Uterus (tissue), 4 donors: Measurements from ENCODE around the gene IFNW1. TPM values are rescaled to one million over a fixed set of nuclear protein-coding genes. Genes with fewer than 3 reads are reported as not detected.

Experiments used
- DNase-seq, 2 donors: peaks; one replicate each; pipeline ENCODE4 v3.0.0-alpha.2; 2019 to 2020
- H3K27ac ChIP-seq, 2 donors: fragments of 200-600 bp; sonication (generic); 1 replicate in 1 of 2; 2 replicates in 1 of 2; pipeline ENCODE4 v1.5.1; 2016 to 2018
- H3K27me3 ChIP-seq, 2 donors: fragments of 200-600 bp; sonication (generic); one replicate each; pipeline ENCODE4 v1.5.1; 2018 to 2019; ENCODE audit warnings: control low read depth in 1 of 2
- H3K36me3 ChIP-seq, 2 donors: fragments of 200-600 bp; sonication (generic); one replicate each; pipeline ENCODE4 v1.5.1; 2019; ENCODE audit warnings: control low read depth in 1 of 2
- H3K4me1 ChIP-seq, 2 donors: fragments of 200-600 bp; sonication (generic); one replicate each; pipeline ENCODE4 v1.5.1; 2018 to 2019; ENCODE audit warnings: control low read depth in 1 of 2
- H3K4me3 ChIP-seq, 2 donors: fragments of 200-600 bp; sonication (generic); 1 replicate in 1 of 2; 2 replicates in 1 of 2; pipeline ENCODE4 v1.5.1; 2018 to 2019; ENCODE audit warnings: mild to moderate bottlenecking in 1 of 2
- H3K9me3 ChIP-seq, 2 donors: fragments of 200-600 bp; sonication (generic); one replicate each; pipeline ENCODE4 v1.5.1; 2019; ENCODE audit warnings: control low read depth in 1 of 2
- CTCF ChIP-seq, 4 experiments: fragments of 200-600 bp in 2 of 4; fragments of 450-650 bp in 2 of 4; sonication (generic) in 2 of 4; IDR thresholded peaks; one replicate each; pipeline ENCODE4 v1.5.1; 2016 to 2019; ENCODE audit warnings: antibody characterized with exemption in 4 of 4, mild to moderate bottlenecking in 2 of 4, moderate library complexity in 1 of 4
- POLR2A ChIP-seq, 2 donors: fragments of 450-650 bp; IDR thresholded peaks; one replicate each; pipeline ENCODE4 v1.6.1; 2016; ENCODE audit warnings: antibody characterized with exemption in 2 of 2, mild to moderate bottlenecking in 1 of 2, moderate library complexity in 1 of 2
- intact Hi-C: fragments of 100-400 bp; cut with DNase I; formaldehyde crosslinking; loops from one replicate; pipeline ENCODE4 v1.15.1; 2023; ENCODE audit warnings: low total_unique reads
- small RNA-seq: library from RNA; depleted of rRNA; stranded (forward); fragments of <200 nt; gene quantifications from one replicate; pipeline ENCODE3, GENCODE V24; 2016
- total RNA-seq, 4 donors: library from RNA; depleted of rRNA in 3 of 4; stranded (reverse); fragments of >200 nt in 3 of 4; gene quantifications; one replicate each; pipeline versions ENCODE4 v1.1.0 to v1.2.4, GENCODE V29; 2014 to 2023
- donor health status: DM: yes; HTN: yes; CAD: no.

Gene IFNW1
- total RNA-seq, 4 donors from 2014 or later: not detected

- Histone ChIP-seq H3K4me1 (peaks cover 0 to 3% of the 10 kb centered on the region in 2 donors), H3K4me3 (no peak overlapping the region), H3K27me3 (no peaks in the 10 kb centered on the region), H3K27ac (no peak overlapping the region), H3K36me3 (peaks cover 0 to 2% of the 10 kb centered on the region in 2 donors), H3K9me3 (no peaks in the 10 kb centered on the region)
- no peak for TF ChIP-seq POLR2A (IDR thresholded peaks at IDR 0.05)
- TF ChIP-seq CTCF (IDR thresholded peaks at IDR 0.05): no peak
- intact Hi-C loops: no loop called here
- no peak for DNase-seq
Observed at GRCh38 chr9:21097817-21098216, 43.8 kb downstream of the IFNW1 start.

- Histone ChIP-seq H3K27me3 (no peaks in the 10 kb centered on the region), H3K4me3 (peak overlapping the region in 1 of 2 donors; percentile 12), H3K36me3 (peaks cover 0 to 2% of the 10 kb centered on the region in 2 donors), H3K27ac (peak overlapping the region; percentile 71 to 74), H3K4me1 (peaks cover 0 to 3% of the 10 kb centered on the region in 2 donors), H3K9me3 (no peaks in the 10 kb centered on the region)
- TF ChIP-seq POLR2A (IDR thresholded peaks at IDR 0.05): no peak
- TF ChIP-seq CTCF (IDR thresholded peaks at IDR 0.05): no peak
- intact Hi-C loops: no loop called here
- no peak for DNase-seq
Observed at GRCh38 chr9:21096901-21097255, 44.8 kb downstream of the IFNW1 start.

GRCh38 chr9:21096172-21096900 lies 45.3 kb downstream of the IFNW1 start:
- Histone ChIP-seq H3K36me3 (peaks cover 0 to 2% of the 10 kb centered on the region in 2 donors), H3K27me3 (no peaks in the 10 kb centered on the region), H3K4me1 (peaks cover 0 to 3% of the 10 kb centered on the region in 2 donors), H3K27ac (peak overlapping the region; percentile 71 to 74), H3K9me3 (no peaks in the 10 kb centered on the region), H3K4me3 (peak overlapping the region; percentile 12 to 14)
- intact Hi-C loops: no loop called here
- no peak for TF ChIP-seq POLR2A (IDR thresholded peaks at IDR 0.05)
- no peak for TF ChIP-seq CTCF (IDR thresholded peaks at IDR 0.05)
- DNase-seq: no peak

GRCh38 chr9:21095561-21095960 lies 46.1 kb downstream of the IFNW1 start:
- peaks cover 0 to 2% of the 10 kb centered on the region in 2 donors for H3K36me3 ChIP-seq
- H3K4me1 ChIP-seq: peaks cover 0 to 3% of the 10 kb centered on the region in 2 donors
- TF ChIP-seq CTCF (IDR thresholded peaks at IDR 0.05) (no peak), POLR2A (IDR thresholded peaks at IDR 0.05) (no peak)
- intact Hi-C loops: no loop called here
- no peaks in the 10 kb centered on the region for H3K27me3 ChIP-seq
- H3K4me3 ChIP-seq: no peak overlapping the region
- no peaks in the 10 kb centered on the region for H3K9me3 ChIP-seq
- no peak for DNase-seq
- H3K27ac ChIP-seq: peak overlapping the region; percentile 71 to 74

Small RNA genes within 50 kb of the gene (small RNA-seq; reads per million reads assigned to genes)
- gene IFNWP4 (not detected), gene RF00019 (not detected)

Other genes with a start within 250 kb of the IFNW1 start
- gene HACD4, start 110.2 kb downstream of the IFNW1 start, total RNA-seq: 1 to 10 TPM in 2 of 4 donors, under 1 TPM in 2; under 0.01 to 8.7 (median 2.4) TPM
- not detected for gene IFNB1, start 63.9 kb downstream of the IFNW1 start, total RNA-seq
- gene IFNA21, start 24.8 kb upstream of the IFNW1 start, total RNA-seq: not detected
- gene IFNA4, start 45.8 kb upstream of the IFNW1 start, total RNA-seq: not detected
- not detected for gene IFNA7, start 60.4 kb upstream of the IFNW1 start, total RNA-seq
- gene IFNA10, start 65.3 kb upstream of the IFNW1 start, total RNA-seq: not detected
- not detected for gene IFNA16, start 75.5 kb upstream of the IFNW1 start, total RNA-seq
- not detected for gene IFNA17, start 86.4 kb upstream of the IFNW1 start, total RNA-seq
- not detected for gene IFNA14, start 98.2 kb upstream of the IFNW1 start, total RNA-seq
- gene IFNA5, start 163.5 kb upstream of the IFNW1 start, total RNA-seq: under 1 TPM in 1 of 4 donors, not detected in 3; 0.91 TPM
- gene KLHL9, start 193.6 kb upstream of the IFNW1 start, total RNA-seq: 10 to 100 TPM; 24.7 to 88.5 (median 29.9) TPM
- not detected for gene IFNA6, start 209.1 kb upstream of the IFNW1 start, total RNA-seq
- not detected for gene IFNA13, start 226.2 kb upstream of the IFNW1 start, total RNA-seq
- not detected for gene IFNA2, start 243.6 kb upstream of the IFNW1 start, total RNA-seq